HCT116 (cell line): ENCODE results near the gene SIGMAR1. TPM values are rescaled to one million over a fixed set of nuclear protein-coding genes. Genes with fewer than 3 reads are reported as not detected.

Experiments used
- ATAC-seq: fragments of 200-7000 bp; cut with Tn5 transposase; 2 replicates; pipeline ENCODE4 v1.9.1; 2020; ENCODE audit warnings: mild to moderate bottlenecking, moderate library complexity
- BruUV-seq: library from RNA; stranded (reverse); fragments of 400-500 nt; replicated peaks from 2 replicates; lab custom pipeline; 2021; lab: Mats Ljungman, UMichigan
- CTCF ChIA-PET: fragments of 300-600 bp; sonication (Branson Sonifier 250); formaldehyde crosslinking; loops from one replicate; lab custom pipeline; 2021; ENCODE audit warnings: antibody characterized with exemption; lab: Charles Lee
- POLR2A ChIA-PET: fragments of 300-600, 350-600 bp; sonication (Branson Sonifier 250); formaldehyde crosslinking; loops from one replicate; lab custom pipeline; 2021; ENCODE audit warnings: antibody characterized with exemption; lab: Charles Lee
- RAD21 ChIA-PET, 2 experiments: fragments of 300-600 bp; sonication (Branson Sonifier 250); formaldehyde crosslinking; loops; one replicate each; lab custom pipeline; 2023; ENCODE audit warnings: low total read pairs in 2 of 2; ENCODE audit not compliant: uncharacterized antibody in 2 of 2, unreplicated experiment in 2 of 2, low non-redundant PET in 1 of 2; lab: Charles Lee
- DNase-seq: peaks from one replicate; pipeline ENCODE4 v3.0.0-alpha.2; 2010; ENCODE audit warnings: low read depth, low spot score
- H2AFZ ChIP-seq: fragments of 200-600 bp; shearing (Covaris generic), sonication (generic); 2 replicates; pipeline ENCODE4 v1.6.1; 2017; ENCODE audit warnings: low read depth, mixed run types, mixed read lengths, antibody characterized with exemption, low read length; ENCODE audit not compliant: poor library complexity, severe bottlenecking
- H3K27ac ChIP-seq: 2 replicates; pipeline ENCODE4 v1.5.1; 2012; ENCODE audit warnings: low read depth, low read length
- H3K27me3 ChIP-seq: fragments of 200-600 bp; sonication (generic); 2 replicates; pipeline ENCODE4 v1.6.1; 2016; ENCODE audit warnings: mixed run types, low read length, mixed read lengths; ENCODE audit not compliant: insufficient read depth
- H3K36me3 ChIP-seq, 2 experiments: fragments of 200-500 bp in 1 of 2; fragments of 200-600 bp in 1 of 2; sonication (Bioruptor generic) in 1 of 2; sonication (generic) in 1 of 2; 2 replicates each; pipeline versions ENCODE4 v1.5.1 to v1.6.1; 2014 to 2016; ENCODE audit warnings: low read length in 2 of 2, inconsistent platforms in 1 of 2, mixed read lengths in 1 of 2, mixed run types in 1 of 2; ENCODE audit not compliant: insufficient read depth in 2 of 2, control insufficient read depth in 1 of 2
- H3K4me1 ChIP-seq, 2 experiments: fragments of 200-600 bp in 1 of 2; sonication (generic) in 1 of 2; 2 replicates each; pipeline versions ENCODE4 v1.5.1 to v1.6.1; 2012 to 2017; ENCODE audit warnings: low read length in 2 of 2, inconsistent platforms in 1 of 2, mild to moderate bottlenecking in 1 of 2, mixed read lengths in 1 of 2, mixed run types in 1 of 2, moderate library complexity in 1 of 2; ENCODE audit not compliant: insufficient read depth in 2 of 2, control insufficient read depth in 1 of 2
- H3K4me2 ChIP-seq: fragments of 200-600 bp; sonication (generic); 2 replicates; pipeline ENCODE4 v1.6.1; 2017; ENCODE audit warnings: mixed run types, low read length, mixed read lengths
- H3K4me3 ChIP-seq, 2 experiments: fragments of 200-600 bp in 1 of 2; sonication (generic) in 1 of 2; replicated peaks in 1 of 2; 2 replicates each; pipeline ENCODE4 v1.5.1; 2011 to 2016; ENCODE audit warnings: low read length in 2 of 2, control low read depth in 1 of 2, low read depth in 1 of 2, mild to moderate bottlenecking in 1 of 2, mixed read lengths in 1 of 2, mixed run types in 1 of 2
- H3K79me2 ChIP-seq: fragments of 200-600 bp; sonication (generic); 2 replicates; pipeline ENCODE4 v1.6.1; 2017; ENCODE audit warnings: mild to moderate bottlenecking, mixed run types, low read length, moderate library complexity, mixed read lengths; ENCODE audit not compliant: insufficient read depth
- H3K9ac ChIP-seq: fragments of 200-600 bp; sonication (generic); 2 replicates; pipeline ENCODE4 v1.6.1; 2016; ENCODE audit warnings: low read length, mixed read lengths
- H3K9me2 ChIP-seq: fragments of 200-600 bp; sonication (generic), shearing (Covaris generic); 2 replicates; pipeline ENCODE4 v1.6.1; 2017; ENCODE audit warnings: mixed run types, mild to moderate bottlenecking, moderate library complexity; ENCODE audit not compliant: insufficient read depth
- H3K9me3 ChIP-seq, 2 experiments: fragments of 200-500 bp in 1 of 2; fragments of 200-600 bp in 1 of 2; sonication (Bioruptor generic) in 1 of 2; sonication (generic) in 1 of 2; 2 replicates each; pipeline ENCODE4 v1.6.1; 2014 to 2017; ENCODE audit warnings: low read length in 2 of 2, mixed read lengths in 2 of 2, inconsistent platforms in 1 of 2, low read depth in 1 of 2, mild to moderate bottlenecking in 1 of 2, mixed run types in 1 of 2, moderate library complexity in 1 of 2; ENCODE audit not compliant: control insufficient read depth in 1 of 2, insufficient read depth in 1 of 2
- H4K20me1 ChIP-seq: fragments of 200-600 bp; sonication (generic), shearing (Covaris generic); 2 replicates; pipeline ENCODE4 v1.6.1; 2017; ENCODE audit warnings: mixed run types, mild to moderate bottlenecking, moderate library complexity; ENCODE audit not compliant: insufficient read depth
- ATF3 ChIP-seq: IDR thresholded peaks from 2 replicates; pipeline ENCODE4 v1.6.1; 2012
- CTCF ChIP-seq, 3 experiments: fragments of 200-600 bp in 1 of 3; sonication (generic) in 1 of 3; IDR thresholded peaks in 2 of 3; conservative IDR thresholded peaks in 1 of 3; 2 replicates each; pipeline ENCODE4 v1.5.1; 2012 to 2017; ENCODE audit warnings: low read depth in 2 of 3, low read length in 2 of 3, antibody characterized with exemption in 1 of 3, borderline replicate concordance in 1 of 3, control low read depth in 1 of 3, mild to moderate bottlenecking in 1 of 3, mixed read lengths in 1 of 3, mixed run types in 1 of 3, moderate library complexity in 1 of 3; ENCODE audit not compliant: insufficient read depth in 1 of 3
- EGR1 ChIP-seq: IDR thresholded peaks from 2 replicates; pipeline ENCODE4 v1.6.1; 2012; ENCODE audit warnings: low read depth
- ELF1 ChIP-seq: IDR thresholded peaks from 2 replicates; pipeline ENCODE4 v1.6.1; 2012; ENCODE audit warnings: low read depth, borderline replicate concordance
- EZH2 ChIP-seq: fragments of 200-600 bp; sonication (generic); IDR thresholded peaks from 2 replicates; pipeline ENCODE4 v1.6.1; 2017; ENCODE audit warnings: antibody characterized with exemption, mixed run types
- FOSL1 ChIP-seq: IDR thresholded peaks from 2 replicates; pipeline ENCODE4 v1.6.1; 2012; ENCODE audit warnings: low read depth
- MAX ChIP-seq: IDR thresholded peaks from 2 replicates; pipeline ENCODE4 v1.6.1; 2012
- POLR2A ChIP-seq: IDR thresholded peaks from 2 replicates; pipeline ENCODE4 v1.7.0; 2011; ENCODE audit warnings: borderline replicate concordance; ENCODE audit not compliant: insufficient read depth, insufficient read length; ENCODE audit errors: extremely low read depth
- REST ChIP-seq: IDR thresholded peaks from 2 replicates; pipeline ENCODE4 v1.6.1; 2012; ENCODE audit warnings: low read depth
- SIN3A ChIP-seq: IDR thresholded peaks from 2 replicates; pipeline ENCODE4 v1.6.1; 2012; ENCODE audit warnings: low read depth
- SRF ChIP-seq: IDR thresholded peaks from 2 replicates; pipeline ENCODE4 v1.6.1; 2012; ENCODE audit warnings: low read depth
- YY1 ChIP-seq: IDR thresholded peaks from 2 replicates; pipeline ENCODE4 v1.6.1; 2011; ENCODE audit warnings: low read length, low read depth, moderate library complexity, mild to moderate bottlenecking; ENCODE audit not compliant: insufficient replicate concordance; ENCODE audit errors: extremely low read depth
- ZFX ChIP-seq: fragments of 450-650 bp; IDR thresholded peaks from 2 replicates; pipeline ENCODE4 v1.6.1; 2017
- ZNF274 ChIP-seq: fragments of 200-500 bp; sonication (Bioruptor generic); IDR thresholded peaks from 2 replicates; pipeline ENCODE4 v1.6.1; 2014; ENCODE audit warnings: mild to moderate bottlenecking, low read depth, low read length, inconsistent platforms
- intact Hi-C: fragments of 100-400 bp; cut with micrococcal nuclease; formaldehyde crosslinking; loops from 2 replicates; pipeline ENCODE4 v1.10.0; 2022
- total RNA-seq: library from RNA; stranded (reverse); gene quantifications from one replicate; pipeline ENCODE4 v1.2.1, GENCODE V29; 2021; ENCODE audit not compliant: unreplicated experiment

SIGMAR1 gene
- total RNA-seq, 1 experiment from 2014 or later: 109 TPM

- H3K27me3 ChIP-seq: no peaks in the 10 kb centered on the region
- ATAC-seq: no peak
- CTCF ChIA-PET: interaction anchor here (0.9 to 1.4 kb wide), 3 partner anchors 15 to 110 kb away, joined by 3 to 4 read pairs (median 4); no protein-coding TSS in a partner anchor
- H3K27ac ChIP-seq: 0 out of 2 replicates have a peak overlapping the region, but pooled peaks have one; percentile 50
- POLR2A ChIA-PET: no interaction called here
- intact Hi-C loops: no loop called here
- no TSS peak for BruUV-seq
- TF ChIP-seq POLR2A (no peak), ZNF274 (no peak), ATF3 (no peak)
- TF ChIP-seq, all 23 proteins: peak for 0
- no peak for DNase-seq
- Histone ChIP-seq H3K9me3 (no peaks in the 10 kb centered on the region), H3K4me3 (peak overlapping the region in 1 of 2 experiments; percentile 61; a peak in 1 of 4 replicates), H2AFZ (no peak overlapping the region), H3K79me2 (peaks cover 6% of the 10 kb centered on the region; the same call in 1 of the 2 replicates), H3K9ac (no peak overlapping the region; the same call in 1 of the 2 replicates), H3K36me3 (peaks cover 0 to 6% of the 10 kb centered on the region in 2 experiments; a peak in 1 of 4 replicates), H3K4me2 (peak overlapping the region; percentile 83), H3K4me1 (peaks cover 24 to 49% of the 10 kb centered on the region in 2 experiments), H4K20me1 (no peaks in the 10 kb centered on the region), H3K9me2 (no peaks in the 10 kb centered on the region)
- RAD21 ChIA-PET: no interaction called here
Observed at GRCh38 chr9:34650816-34651215, 13.2 kb upstream of the SIGMAR1 start.

- intact Hi-C loops: no loop called here
- Histone ChIP-seq H3K9ac (no peak overlapping the region), H3K27ac (no peak overlapping the region), H3K9me2 (no peaks in the 10 kb centered on the region), H3K27me3 (no peaks in the 10 kb centered on the region), H3K79me2 (peaks cover 6% of the 10 kb centered on the region; the same call in 1 of the 2 replicates), H2AFZ (no peak overlapping the region), H4K20me1 (no peaks in the 10 kb centered on the region), H3K4me3 (no peak overlapping the region), H3K4me2 (no peak overlapping the region), H3K36me3 (peaks cover 0 to 6% of the 10 kb centered on the region in 2 experiments; a peak in 1 of 4 replicates), H3K9me3 (no peaks in the 10 kb centered on the region), H3K4me1 (peaks cover 25 to 54% of the 10 kb centered on the region in 2 experiments)
- BruUV-seq: no TSS peak
- CTCF ChIA-PET: no interaction called here
- no peak for ATAC-seq
- no peak for DNase-seq
- RAD21 ChIA-PET: no interaction called here
- POLR2A ChIA-PET: no interaction called here
- TF ChIP-seq EGR1 (no peak), ZFX (no peak), SRF (no peak), SIN3A (no peak), ATF3 (no peak), CTCF (IDR thresholded peaks at IDR 0.05 in 2 of 3, conservative IDR thresholded peaks at IDR 0.05 in 1 of 3; ENCODE audit: borderline replicate concordance in 1 of 3, insufficient read depth in 1 of 3, low read depth in 2 of 3, low read length in 2 of 3) (no peak), MAX (no peak), POLR2A (no peak), REST (no peak), YY1 (no peak), EZH2 (no peak), FOSL1 (no peak), ELF1 (no peak)
Observed at GRCh38 chr9:34648673-34649072, 11.1 kb upstream of the SIGMAR1 start.
